ENCODE data around the gene TEAD1.
A peak's percentile ranks its signal among the peaks of the same experiment; 100 is the strongest.

Gene TEAD1

GRCh38 chr11:12845739-12846358 is 171.6 kb downstream of the TEAD1 start:
- peak; percentile 94 for DNase-seq

GRCh38 chr11:12846786-12847615 is 172.8 kb downstream of the TEAD1 start:
- no peak for DNase-seq

GRCh38 chr11:12848413-12848812 is 174.2 kb downstream of the TEAD1 start:
- DNase-seq = no peak

- no peak for DNase-seq
Measured at GRCh38 chr11:12853325-12853651, 179.1 kb downstream of the TEAD1 start.

GRCh38 chr11:12853652-12854296 is 179.6 kb downstream of the TEAD1 start:
- no peak for DNase-seq

GRCh38 chr11:12854297-12854661 is 180.1 kb downstream of the TEAD1 start:
- DNase-seq = no peak

- DNase-seq = no peak
Measured at GRCh38 chr11:12854829-12855228, 180.6 kb downstream of the TEAD1 start.

- DNase-seq = no peak
Measured at GRCh38 chr11:12856338-12856737, 182.1 kb downstream of the TEAD1 start.

GRCh38 chr11:12857572-12857971 is 183.4 kb downstream of the TEAD1 start:
- DNase-seq = no peak

- DNase-seq = no peak
Measured at GRCh38 chr11:12859872-12860657, 185.8 kb downstream of the TEAD1 start.

GRCh38 chr11:12860827-12861226 is 186.6 kb downstream of the TEAD1 start:
- no peak for DNase-seq

- DNase-seq = no peak
Measured at GRCh38 chr11:12862696-12863469, 188.7 kb downstream of the TEAD1 start.

- DNase-seq = no peak
Measured at GRCh38 chr11:12863605-12864121, 189.4 kb downstream of the TEAD1 start.

GRCh38 chr11:12864316-12865156 is 190.3 kb downstream of the TEAD1 start:
- peak; percentile 91 for DNase-seq

- DNase-seq = no peak
Measured at GRCh38 chr11:12865863-12866595, 191.8 kb downstream of the TEAD1 start.

GRCh38 chr11:12867531-12867930 is 193.3 kb downstream of the TEAD1 start:
- no peak for DNase-seq

GRCh38 chr11:12868315-12869073 is 194.3 kb downstream of the TEAD1 start:
- no peak for DNase-seq

GRCh38 chr11:12871241-12871640 is 197.0 kb downstream of the TEAD1 start:
- no peak for DNase-seq

- no peak for DNase-seq
Measured at GRCh38 chr11:12871788-12872321, 197.6 kb downstream of the TEAD1 start.

- no peak for DNase-seq
Measured at GRCh38 chr11:12876340-12876739, 202.1 kb downstream of the TEAD1 start.

Data from NCI-H748 treated with DMSO at 0.1 percent for 48 hours (cell line).